ENCODE data around the gene TNRC18.

DNA sequence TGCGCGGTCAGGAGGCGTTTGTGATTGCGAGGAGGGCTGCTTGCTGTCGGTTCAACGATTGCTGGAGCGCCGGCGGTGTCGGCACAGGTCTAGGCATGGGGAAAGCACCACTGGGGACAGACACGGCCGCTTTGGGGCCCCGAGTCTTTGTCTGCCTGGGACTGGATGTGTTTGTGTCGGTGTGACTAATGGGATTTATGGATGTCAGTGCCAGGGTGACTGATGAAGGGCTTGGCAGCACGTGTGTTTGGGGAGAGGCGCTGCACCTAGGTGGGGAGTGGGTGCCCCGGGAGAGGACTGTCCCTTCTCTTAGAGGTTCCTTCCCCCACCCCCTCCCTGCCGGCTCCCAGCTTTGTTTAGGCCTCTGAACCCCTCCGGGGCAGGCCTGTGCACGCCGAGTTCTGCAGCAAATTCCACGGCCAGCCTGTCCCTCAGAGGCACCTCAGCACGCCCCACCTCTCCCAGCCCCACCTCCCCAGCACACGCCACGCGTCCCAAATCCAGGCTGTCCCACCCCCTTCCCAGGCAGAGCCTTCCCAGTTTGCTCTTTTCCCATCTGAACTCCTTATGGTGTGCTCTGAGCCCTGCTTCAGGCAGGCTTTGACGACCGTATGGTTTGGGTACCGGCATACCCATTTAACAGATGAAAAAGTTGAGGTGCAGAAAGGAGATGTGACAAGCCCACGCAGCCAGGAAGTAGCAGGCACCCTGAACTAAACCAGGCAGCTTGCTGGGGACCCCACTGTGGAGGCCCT is 6.4 kb upstream of the TNRC18 start:
- TF ChIP-seq, protein P1, sequence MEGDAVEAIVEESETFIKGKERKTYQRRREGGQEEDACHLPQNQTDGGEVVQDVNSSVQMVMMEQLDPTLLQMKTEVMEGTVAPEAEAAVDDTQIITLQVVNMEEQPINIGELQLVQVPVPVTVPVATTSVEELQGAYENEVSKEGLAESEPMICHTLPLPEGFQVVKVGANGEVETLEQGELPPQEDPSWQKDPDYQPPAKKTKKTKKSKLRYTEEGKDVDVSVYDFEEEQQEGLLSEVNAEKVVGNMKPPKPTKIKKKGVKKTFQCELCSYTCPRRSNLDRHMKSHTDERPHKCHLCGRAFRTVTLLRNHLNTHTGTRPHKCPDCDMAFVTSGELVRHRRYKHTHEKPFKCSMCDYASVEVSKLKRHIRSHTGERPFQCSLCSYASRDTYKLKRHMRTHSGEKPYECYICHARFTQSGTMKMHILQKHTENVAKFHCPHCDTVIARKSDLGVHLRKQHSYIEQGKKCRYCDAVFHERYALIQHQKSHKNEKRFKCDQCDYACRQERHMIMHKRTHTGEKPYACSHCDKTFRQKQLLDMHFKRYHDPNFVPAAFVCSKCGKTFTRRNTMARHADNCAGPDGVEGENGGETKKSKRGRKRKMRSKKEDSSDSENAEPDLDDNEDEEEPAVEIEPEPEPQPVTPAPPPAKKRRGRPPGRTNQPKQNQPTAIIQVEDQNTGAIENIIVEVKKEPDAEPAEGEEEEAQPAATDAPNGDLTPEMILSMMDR (IDR thresholded peaks at IDR 0.05; ENCODE audit: borderline replicate concordance, extremely low read depth, low read length, poor library complexity, severe bottlenecking): no peak
- no peak for TF ChIP-seq EZH2 (IDR thresholded peaks at IDR 0.05; ENCODE audit: borderline replicate concordance, low read depth, low read length, severe bottlenecking)

Measured in DND-41 (cell line).